Fibroblast of skin of abdomen (primary cell): ENCODE data around the gene CCPG1.

Experiments used
- DNase-seq: peaks from one replicate; pipeline ENCODE4 v3.0.0-alpha.2; 2013

The CCPG1 gene

DNA sequence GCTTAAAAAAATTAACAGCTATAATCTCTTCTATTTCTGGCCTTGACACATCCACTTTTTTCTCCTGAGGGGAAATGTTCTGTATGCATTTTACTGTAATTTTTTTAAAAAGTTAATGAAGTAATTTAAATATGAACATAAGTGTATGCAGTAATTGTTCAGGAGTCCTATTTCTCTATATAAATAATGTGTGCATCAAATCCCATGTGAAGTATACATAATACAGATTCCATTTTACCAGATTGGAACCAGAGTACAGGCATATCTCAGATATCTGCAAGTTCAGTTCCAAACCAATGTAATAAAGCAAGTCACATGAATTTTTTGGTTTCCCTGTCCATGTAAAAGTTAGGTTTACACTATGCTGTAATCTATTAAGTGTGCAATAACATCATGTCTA, 26.6 kb downstream of the CCPG1 start:
- DNase-seq, result no peak

DNA sequence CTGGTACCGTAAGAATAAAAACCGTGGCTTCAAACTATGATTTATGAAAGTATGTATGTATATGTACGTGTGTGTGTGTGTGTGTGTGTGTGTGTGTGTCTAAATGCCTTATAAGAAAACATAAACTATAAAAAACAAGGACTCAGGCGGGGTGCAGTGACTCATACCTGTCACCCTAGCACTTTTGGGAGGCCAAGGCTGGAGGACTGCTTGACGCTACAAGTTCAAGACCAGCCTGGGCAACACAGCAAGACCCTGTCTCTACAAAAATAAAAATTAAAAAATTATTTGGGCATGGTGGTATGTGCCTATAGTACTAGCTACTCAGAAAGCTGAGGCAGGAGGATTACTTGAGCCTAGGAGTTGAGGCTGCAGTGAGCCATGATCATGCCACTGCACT, 29.1 kb downstream of the CCPG1 start:
- DNase-seq, result no peak

DNA sequence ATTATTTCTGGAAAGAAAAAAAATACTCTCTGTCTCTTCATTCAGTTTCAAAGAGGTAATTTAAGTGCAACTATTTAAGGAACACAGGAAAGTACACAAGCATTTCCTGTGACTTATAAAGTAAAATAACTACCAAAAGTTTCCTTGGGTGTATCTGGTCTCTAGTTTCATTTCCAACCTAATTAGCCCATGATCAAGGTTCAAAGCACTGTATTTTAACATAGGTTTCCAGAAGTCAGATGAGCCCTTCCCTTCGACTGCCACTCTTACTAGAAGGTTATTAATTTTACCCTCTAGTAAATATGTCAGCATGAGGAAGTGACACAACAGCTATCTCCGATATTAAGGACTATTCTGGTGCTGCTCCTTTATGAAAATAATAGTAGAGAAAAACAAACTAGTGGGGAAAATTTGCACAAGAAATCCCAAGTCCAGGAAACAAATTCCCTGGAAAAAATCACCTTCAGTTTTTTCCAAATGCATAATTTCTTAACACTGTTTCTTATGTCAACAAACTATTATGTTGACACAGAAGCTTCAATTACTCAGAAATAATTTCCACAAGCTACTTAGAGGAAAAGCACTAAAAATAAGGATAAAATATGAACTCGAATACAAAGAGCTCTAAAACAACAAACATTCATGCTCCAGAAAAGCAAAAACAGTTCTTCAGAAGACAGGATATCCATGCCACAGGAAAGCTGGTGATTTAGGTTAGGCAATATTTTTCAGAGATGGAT, 35.3 kb downstream of the CCPG1 start:
- DNase-seq, result no peak

DNA sequence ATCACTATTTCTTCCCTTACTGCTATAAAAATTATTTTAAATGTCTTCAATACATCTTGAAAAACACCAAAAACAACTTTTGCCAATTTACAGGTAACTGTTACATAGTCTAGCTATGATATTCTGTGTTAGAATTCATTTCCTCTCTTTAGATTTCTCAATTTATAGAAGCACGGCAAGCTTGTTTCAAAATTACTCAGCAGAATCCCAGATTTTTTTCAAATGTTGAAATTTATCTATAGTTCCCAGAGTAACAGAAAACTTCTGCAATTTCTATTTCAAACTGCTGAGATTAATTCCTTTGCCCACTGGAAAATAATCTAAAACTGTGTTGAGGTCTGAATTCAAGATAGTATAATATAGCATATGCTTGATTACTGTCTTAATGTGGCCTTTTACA, 41.2 kb downstream of the CCPG1 start:
- no peak for DNase-seq

DNA sequence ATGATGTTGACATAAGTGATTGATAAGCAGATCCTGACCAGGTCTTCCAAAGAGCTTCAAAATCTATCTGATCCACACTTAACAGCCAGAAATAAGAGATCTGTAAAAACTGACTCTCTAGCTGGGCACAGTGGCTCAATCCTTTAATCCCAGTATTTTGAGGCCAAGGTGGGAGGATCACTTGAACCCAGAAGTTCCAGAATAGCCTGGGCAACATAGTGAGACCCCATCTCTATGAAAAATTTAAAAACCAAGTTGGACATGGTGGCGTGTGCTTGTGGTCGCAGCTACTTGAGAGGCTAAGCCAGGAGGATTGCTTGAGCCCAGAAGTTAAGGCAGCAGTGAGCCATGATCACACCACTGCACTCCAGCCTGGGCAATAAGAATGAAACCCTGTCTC, 45.5 kb downstream of the CCPG1 start:
- no peak for DNase-seq

DNA sequence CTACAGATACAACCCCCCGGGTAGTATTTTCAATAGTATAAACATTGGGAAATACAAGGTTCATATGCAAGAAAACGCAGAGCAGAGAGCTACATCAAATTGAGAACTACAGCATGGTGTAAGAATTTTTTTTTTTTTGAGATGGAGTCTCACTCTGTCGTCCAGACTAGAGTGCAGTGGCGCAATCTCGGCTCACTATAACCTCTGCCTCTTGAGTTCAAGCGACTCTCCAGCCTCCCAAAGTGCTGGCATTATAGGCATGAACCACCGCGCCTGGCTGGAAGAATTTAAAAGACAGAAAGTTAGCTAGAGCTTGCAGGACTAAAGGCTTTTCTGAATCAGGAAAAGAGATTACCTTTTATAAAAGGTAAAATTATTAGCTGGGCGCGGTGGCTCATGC, 47.1 kb downstream of the CCPG1 start:
- DNase-seq, result no peak

DNA sequence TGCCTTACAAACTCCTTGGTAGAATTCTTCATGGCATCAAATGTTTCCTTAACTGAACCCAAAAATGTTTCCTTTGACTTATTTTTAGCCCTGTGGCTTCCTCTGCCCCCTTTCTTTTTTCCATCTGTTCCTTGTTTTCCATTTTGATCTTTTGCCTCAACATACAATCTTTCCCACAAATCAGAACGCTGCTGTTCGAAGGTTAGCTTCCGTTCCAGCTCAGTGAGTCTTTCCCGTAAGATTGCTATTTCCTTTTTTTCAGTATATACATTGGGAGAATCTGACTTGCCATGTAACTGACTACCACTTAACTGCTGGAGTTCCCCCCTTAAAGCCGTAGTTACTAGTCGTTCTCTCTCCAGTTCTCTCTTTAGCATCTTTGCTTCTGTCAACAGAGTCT, 47.9 kb downstream of the CCPG1 start:
- DNase-seq, result peak; percentile 6

DNA sequence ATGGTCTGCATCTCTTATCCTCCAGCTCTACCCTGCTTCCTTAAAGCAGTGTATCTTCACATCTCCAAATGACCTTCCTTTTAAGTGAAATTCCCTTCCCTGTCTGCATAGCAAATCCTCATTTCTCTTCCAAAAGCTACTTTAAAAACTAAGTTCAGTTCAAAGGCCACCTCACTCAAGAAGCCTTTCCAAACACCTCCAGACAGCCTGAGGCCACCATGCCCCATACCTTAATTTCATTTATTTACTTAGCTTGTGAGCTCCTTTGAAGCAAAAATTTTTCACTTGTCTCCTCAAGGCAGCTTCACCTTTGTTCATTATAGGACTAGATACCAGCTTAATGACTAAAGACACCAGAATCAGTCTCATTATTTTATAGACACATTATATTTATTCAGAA, 49.7 kb downstream of the CCPG1 start:
- DNase-seq, result no peak

DNA sequence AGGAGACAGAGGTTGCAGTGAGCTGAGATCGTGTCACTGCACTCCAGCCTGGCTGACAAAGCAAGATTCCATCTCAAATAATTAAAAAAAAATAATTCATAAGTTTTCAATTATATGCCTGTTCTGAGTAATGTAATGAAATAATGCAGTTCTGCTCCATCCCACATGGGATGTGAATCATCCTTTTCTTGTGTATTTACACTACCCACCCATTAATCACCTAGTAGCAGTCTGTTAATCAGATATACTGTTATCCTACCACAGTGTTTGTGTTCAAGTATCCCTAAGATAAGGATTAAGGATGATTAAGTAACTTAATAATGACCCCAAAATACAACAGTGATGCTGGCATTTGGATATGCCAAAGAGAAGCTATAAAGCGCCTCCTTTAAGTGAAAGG, 50.4 kb downstream of the CCPG1 start:
- DNase-seq, result peak; percentile 61

DNA sequence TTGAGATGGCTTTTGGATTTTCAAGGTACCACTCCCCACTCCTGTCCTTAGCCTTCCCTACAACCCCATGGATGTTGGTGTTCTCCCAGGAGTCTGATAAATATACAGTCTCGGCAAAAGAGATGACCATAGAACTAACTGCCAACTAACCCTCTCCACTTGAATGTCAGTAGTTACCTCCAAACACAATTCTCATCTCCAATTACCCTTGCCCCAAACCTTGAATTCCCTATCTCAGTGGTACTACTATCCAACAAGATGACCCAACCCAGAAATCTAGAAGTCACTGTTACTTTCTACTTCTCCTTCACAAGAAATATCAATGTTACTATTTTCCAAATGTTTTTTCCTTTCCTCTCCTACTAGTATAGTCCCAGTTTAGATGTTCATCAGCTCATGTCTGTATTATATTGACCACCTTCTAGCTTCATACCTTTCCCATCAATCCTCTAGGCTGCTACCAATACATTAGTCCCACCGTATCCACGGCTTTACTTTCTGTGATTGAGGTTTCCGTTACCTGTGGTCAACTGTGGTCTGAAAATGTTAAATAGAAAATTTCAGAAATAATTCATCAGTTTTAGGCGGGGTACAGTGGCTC, 51.1 kb downstream of the CCPG1 start:
- DNase-seq, result no peak

DNA sequence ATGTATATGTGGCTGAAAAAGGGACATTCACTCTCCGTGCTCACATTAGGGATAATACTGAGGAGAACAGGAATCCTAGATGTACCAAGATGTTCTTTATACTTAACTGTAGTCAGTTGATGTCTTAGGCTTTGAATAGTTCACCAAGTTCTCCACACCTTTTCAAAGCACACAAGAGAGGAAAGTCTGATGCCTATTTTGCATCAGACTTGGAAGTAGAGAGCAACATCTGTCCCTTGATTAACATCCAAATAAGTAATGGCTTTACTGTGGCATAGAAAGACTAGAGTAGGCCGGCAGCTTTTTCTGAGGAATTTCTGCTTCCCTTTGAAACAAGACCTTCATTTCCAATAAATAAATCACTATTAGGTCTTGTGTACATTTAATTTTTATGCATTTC, 55.1 kb downstream of the CCPG1 start:
- DNase-seq, result no peak

DNA sequence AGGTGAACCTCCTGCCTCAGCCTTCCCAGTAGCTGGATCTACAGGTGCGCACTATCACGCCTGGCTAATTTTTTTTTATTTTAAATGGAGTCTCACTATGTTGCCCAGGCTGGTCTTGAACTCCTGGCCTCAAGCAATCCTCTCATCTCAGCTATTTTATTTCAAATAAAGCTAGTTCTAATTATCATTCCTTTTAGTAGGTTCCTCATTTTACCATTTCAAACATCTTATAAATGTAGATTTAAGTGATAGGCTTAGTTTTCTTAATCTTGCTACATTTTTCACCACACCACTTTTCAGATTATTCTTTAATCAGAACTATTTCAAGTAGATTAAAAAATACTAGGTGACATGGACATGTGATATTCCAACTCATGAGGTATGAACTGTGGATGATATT, 58.9 kb downstream of the CCPG1 start:
- DNase-seq, result no peak

DNA sequence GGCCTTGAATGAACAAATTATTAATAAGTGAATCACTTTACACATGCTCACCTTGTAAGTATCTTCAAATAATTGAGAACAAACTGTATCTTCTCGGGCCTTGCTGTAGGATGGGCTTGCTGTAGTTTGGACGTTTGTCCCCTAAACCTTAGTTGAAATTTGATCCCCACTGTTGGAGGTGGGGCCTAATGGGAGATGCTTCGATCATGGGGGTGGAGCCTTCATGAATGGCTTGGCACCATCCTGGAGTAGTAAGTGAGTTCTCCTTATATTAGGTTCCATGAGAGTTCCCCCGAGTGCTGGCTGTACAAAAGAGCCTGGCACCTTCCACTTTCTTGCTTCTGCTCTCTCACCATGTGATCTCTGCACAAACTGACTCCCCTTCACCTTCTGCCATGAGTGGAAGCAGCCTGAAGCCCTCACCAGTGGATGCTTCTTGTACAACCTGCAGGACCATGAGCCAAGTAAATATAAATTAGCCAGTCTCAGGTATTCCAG, 59.8 kb downstream of the CCPG1 start:
- no peak for DNase-seq

DNA sequence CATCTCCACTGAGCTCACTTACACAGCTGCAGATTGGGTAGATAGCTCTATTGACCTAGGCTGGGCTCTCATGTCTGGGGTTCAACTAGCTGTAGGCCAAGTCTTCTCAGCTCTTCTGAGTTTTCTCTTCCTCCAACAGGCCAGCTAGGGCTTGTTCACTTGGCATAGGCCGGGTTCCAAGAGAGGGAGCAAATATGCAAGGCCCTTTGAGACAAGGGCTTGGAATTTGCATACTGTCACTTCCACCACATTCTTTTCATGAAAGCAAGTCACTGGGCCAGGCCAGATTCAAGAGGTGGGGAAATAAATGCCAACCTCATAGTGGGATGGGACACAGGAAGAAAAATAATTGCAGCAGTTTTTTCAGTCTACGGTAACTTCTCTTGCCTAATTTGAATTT, 64.0 kb downstream of the CCPG1 start:
- DNase-seq, result no peak

DNA sequence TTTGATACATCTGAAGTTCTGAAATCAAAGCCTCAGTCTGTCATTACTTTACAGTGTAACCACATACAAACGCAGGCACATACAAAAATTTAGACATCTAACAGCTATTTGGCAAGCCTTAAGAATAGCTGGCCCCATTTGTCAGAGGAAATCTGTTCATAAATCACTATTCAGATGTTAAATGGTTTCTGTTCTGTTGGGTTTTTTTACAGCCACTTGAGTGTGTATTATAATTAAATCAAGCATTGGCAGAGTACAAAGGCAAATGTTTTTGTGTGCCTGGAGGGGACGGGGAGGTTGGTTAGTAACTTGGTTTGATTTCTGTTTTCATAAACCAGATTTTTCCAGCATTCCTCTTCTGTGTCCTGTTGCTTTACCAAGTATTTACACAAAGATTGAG, 65.0 kb downstream of the CCPG1 start:
- peak; percentile 29 for DNase-seq

DNA sequence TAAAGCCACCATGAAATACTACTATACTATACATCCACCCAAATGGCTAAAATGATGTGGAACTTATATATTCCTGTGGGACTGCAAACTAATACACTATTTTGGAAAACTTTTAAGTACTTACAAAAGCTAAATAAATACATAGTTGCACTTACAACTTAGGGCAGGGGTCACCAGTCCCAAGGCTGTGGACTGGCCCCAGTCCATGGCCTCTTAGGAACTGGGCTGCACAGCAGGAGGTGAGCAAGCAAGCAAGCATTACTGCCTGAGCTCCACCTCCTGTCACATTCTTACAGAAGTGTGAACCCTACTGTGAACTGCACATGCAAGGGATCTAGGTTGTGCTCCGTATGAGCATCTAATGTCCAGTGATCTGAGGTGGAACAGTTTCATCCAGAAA, 71.0 kb downstream of the CCPG1 start:
- DNase-seq, result no peak

DNA sequence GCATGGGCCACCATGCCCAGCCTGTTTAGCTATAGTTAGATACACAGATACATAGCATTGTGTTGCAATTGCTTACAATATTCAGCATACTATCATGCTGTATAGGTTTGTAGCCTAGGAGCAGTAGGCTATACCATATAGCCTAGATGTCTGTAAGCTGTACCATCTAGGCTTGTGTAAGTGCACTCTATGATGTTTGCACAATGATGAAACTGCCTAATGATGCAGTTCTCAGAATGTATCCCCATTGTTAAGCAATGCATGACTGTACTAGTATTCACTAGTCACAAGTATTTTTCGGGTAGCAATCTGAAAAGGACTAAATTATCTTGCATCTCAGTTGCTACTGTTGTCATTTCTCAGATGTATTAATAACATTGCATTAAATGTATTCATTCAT, 73.2 kb downstream of the CCPG1 start:
- DNase-seq, result no peak

DNA sequence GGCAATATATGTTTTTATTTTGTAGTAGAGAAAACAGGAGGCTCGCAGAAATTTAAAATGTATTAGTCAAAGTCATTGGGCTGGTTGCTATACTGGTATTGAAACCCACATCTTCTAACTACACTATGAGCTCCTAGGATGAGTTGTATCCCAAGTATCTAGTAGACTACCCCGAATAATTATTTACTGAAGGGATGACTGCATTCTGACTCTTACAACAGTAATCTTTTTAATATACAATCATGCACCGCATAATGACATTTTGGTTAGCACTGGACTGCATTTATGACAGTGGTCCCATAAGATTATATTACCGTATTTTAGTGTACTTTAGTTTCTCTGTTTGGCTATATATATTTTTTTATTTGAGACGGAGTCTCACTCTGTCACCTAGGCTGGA, 73.8 kb downstream of the CCPG1 start:
- DNase-seq, result no peak

DNA sequence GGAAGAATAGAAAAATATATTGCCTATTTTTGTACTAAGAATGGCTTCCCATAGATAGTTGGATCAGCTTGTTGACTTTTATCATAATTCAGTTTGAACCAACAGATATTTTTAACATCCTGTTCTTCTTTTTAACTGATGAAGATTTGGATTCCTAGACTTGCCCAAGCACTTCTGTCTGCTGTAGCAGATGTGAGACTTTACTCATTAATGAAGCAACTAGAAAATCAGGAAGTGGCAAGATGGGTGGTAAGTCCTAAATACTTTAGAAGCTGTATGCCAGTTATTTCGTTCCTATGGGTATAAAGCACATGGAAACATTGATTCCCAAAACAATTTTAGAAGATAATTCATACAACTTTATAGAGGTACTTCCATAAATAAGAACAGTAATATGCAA, 80.8 kb downstream of the CCPG1 start:
- DNase-seq, result no peak

DNA sequence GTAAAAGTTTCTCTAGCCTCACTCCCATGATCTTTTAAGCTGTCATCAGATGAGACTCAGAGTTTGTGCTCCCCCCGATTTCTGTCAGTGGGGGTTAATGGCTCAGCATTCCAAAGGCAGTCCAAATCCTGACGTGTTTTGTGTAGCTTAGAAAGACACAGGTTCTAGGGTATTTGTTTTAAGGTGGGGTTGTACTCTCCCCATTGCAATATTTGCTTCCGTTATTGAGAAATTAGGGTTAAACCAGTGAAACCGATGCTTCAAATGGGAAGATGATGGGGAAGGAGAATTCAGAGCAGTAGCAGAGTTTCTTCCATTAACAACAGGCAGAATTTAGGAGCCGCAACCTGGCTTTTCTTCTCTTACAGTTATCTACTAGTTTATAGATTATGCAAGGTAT, 85.7 kb downstream of the CCPG1 start:
- DNase-seq, result no peak

DNA sequence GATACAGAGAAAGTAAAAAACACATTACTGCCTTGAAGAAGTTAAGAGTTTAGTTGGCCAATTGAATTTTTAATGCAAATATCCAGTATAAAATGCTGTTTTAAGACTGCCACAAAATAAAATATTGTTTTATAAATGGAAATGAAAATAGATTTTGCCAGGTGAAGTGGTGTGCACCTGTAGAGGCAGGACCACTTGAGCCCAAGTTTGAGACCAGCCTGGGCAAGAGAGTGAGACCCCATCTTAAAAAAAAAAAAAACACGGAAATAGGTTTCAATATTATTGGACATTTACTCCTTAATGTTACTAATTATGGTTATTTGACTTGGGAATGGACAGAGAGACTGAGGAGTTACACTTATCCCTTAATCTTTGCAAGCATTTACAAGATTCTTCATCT, 87.2 kb downstream of the CCPG1 start:
- DNase-seq, result no peak

DNA sequence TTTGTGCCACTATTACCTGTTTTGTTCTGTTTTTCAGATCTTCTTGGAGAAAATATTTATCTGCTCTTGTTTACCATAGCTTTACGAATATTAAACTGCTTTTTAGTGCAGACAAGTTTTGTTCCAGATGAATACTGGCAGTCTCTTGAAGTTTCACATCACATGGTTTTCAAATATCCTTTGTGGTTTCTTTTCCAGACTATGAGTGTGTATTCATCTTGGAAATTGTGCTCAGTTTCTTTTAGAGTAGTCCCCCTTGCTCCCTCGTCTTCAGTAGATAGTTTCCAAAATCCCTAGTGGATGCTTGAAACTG, 88.0 kb downstream of the CCPG1 start:
- peak; percentile 4 for DNase-seq

DNA sequence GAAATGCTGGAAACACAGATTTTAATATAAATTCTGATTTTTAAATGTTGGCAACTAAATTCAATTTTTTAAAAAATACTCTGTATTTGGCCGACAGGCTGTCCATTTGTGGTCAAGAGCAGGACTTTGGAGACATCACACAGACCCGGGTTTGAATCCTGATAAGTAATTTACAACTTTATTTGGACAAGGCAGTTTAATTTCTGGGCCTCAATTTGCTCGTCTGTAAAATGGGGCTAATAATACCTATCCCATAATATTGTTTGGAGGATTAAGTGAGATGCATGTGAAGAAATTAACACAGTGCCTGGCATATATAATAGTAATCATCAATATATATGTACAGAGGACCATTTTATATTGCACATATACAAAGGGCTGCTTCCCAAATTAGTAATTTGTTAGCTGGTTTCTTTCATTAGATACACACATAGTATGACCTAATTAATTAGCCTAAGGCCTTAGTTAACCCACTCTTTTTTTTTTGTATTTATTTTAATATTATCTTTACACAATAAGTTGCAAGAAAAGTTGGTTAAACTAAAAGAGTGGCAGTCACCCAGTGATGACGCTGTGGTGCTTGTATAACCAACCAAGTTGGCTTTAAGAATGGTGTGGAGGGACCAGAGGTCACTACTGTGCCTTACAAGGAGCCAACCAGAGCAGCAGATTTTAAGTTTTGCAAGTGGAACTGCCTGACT, 88.5 kb downstream of the CCPG1 start:
- no peak for DNase-seq
